ENCODE measurements around the gene CRTC2.

Gene CRTC2

DNA sequence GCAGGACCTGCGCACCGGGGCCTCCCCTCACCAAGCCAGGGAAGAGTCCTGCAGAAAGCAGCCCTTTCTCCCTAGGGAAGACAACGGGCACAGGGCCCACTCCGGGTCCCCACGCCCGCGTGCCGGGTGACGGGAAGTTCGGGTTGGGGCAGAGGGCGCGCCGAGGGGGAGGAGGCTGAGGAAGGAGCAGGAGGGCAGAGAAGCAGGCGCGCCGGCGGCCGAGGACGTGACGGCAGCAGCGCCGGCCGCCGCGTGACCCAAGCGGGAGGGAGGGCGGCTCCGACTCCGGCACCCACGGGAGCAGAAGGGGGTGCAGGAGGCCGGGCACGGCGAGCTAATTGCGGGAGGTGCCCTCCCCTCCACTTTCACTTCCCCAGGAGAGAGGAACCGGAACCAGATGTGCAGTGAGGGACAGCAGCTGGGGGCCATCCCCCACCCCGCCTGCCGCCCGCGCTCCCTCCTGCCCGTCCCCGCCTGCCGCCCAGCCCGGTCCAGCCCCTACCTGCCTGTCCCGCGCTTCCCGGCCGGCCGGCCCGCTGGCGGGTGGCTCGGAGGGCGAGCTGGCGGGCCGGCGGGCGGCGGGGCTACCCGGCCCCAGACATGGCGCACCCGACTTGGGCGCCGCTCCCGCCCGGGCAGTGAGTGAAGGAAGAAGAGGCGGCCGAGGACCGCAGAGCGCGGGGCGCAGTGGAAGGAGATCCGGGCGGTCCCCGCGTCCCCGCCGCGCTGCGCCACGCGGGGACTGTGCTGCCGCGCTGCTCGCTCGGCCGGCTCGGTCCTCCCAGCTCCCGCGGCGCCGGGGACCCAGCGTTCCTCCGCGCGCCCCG is 12.4 kb downstream of the CRTC2 start:
- DNase-seq, result peak; percentile 82

- DNase-seq, result no peak
These were observed 13.1 kb downstream of the CRTC2 start for GRCh38 chr1:153945131-153945794.

DNA sequence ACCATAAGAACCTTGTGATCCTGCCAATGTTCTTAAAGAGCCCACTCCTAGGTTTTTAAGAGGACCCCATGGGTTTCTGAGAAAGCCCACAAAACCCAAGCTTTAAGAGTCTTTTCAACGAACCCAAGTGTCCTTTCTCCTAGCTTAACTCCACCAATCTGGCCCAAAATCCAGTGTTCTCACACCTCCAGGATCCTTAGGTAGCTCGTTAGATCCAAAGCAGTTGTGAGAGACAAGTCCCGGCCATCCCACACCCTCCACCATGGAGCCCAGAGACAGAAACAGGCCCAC is 13.6 kb downstream of the CRTC2 start:
- no peak for DNase-seq

DNA sequence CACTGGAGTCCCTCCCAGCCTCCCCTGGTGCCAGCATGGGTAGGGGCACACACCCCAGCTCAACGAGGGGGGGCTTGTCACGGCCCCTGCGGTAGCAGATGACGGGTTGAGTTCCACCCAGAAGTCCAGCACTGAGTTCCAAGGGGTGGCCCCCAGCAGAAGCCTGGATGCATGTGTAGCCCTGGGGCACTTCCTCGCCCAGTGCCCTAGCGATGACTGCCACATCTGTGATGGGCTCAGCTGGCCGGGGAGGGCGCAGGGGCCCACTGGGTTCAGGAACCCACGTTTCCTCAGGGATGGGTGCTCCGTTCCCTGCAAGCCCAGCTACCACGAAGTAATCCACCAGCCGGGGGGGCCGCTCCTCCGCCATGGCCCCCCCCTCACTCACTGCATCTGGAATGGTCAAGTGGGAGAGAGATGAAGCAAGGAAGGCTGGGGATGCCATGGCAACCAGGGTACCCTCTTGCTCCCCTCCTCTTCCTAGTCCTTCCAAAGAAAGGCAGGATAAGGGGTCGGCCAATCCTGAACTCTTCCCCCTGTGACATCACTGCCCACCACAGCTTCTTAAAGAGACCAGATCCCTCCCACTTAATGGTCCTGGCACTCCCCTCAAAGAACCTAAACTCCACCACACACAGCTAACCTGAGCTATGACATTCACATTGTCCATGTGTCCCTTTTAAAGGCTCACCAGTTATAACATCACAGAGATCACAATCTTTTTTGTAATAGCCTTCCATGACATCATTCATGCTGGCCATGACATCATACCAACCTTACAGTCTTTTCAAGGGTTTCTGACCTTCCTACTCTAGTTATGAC is 14.2 kb downstream of the CRTC2 start:
- no peak for DNase-seq

- DNase-seq, result no peak
These were observed 15.5 kb downstream of the CRTC2 start for GRCh38 chr1:153942766-153943549.

- DNase-seq, result no peak
These were observed 16.3 kb downstream of the CRTC2 start for GRCh38 chr1:153941826-153942725.

DNA sequence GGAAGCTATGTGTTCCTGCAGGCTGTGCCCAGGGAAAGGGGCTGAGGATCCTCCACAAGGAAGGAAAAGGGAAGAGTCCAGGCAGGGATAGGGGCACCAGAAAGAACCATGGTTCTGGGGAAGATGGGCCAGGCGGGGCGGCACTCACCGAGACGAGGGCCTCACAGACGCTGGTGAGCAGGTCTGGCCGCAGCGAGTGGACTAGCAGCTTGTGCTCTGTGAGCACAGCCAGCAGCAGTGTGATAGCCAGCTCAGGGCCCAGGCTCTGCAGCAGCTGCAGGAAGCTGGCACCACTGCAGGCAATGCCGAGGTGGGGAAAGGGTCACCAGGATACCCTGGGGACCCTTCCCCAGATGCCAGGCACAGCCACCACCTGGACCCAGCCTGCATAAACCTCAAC is 17.7 kb downstream of the CRTC2 start:
- DNase-seq, result no peak

GRCh38 chr1:153939476-153939875 is 18.9 kb downstream of the CRTC2 start:
- no peak for DNase-seq

DNA sequence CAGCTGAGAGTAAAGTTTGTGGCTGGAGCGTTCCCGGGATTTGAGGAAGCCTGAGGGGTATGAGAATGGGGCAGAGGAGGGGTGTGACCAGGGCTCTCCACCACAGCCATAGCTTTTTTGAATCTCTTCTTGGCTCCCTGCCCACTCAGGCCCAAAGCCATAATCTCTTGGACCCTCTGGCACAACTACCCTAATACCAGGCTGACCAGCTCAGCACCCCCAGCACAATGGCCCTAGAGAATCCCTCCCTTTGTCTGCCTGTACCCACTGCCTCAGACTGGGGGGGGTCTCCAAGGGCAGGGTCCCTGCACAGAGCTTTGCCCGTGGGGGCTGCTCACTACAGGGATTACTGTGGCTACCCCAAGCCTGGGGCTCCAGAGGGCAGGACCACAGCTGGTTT is 19.4 kb downstream of the CRTC2 start:
- no peak for DNase-seq

- DNase-seq, result no peak
These were observed 21.1 kb downstream of the CRTC2 start for GRCh38 chr1:153937331-153937730.

- no peak for DNase-seq
These were observed 22.2 kb downstream of the CRTC2 start for GRCh38 chr1:153936011-153936802.

- DNase-seq, result no peak
These were observed 23.7 kb downstream of the CRTC2 start for GRCh38 chr1:153934746-153935145.

DNA sequence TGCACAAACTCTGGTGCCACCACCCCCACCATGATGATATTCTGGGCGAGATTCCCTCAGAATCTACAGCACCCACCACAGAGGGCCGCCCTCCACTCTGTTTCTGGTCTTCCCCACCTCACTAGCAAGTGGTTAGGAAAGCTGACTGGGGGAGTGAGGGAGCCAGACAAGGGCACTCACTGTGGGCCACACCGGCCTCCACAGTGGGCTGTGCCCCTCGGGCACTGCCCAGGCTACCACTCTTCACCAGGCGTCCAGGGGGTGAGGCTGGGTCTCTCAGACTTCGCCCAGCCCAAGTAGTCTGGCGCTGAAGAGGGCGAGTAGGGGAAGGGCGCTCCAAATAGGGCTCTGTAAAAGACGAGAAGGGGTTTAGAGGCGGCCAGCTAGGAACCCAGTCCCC is 24.5 kb downstream of the CRTC2 start:
- DNase-seq, result no peak

DNA sequence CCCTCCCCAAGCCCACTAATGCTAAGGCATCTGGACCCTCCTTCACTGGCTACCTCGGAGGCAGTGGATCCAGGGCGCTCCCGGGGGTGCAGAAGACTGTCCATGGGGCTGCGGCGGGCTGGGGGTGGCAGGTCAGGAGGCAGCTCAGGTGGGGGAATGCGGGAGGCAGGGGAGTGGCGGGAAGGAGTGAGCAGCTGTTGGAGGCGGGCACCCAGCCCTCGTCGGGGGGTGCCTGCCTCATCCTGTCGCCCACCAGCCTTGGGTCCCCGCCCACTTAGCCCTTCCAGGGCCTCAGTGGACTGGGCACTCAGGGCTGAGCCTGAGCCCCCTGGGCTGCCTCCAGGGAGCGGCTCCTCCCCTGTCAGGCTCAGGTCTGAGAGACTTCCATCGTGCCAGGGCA is 25.0 kb downstream of the CRTC2 start:
- no peak for DNase-seq

DNA sequence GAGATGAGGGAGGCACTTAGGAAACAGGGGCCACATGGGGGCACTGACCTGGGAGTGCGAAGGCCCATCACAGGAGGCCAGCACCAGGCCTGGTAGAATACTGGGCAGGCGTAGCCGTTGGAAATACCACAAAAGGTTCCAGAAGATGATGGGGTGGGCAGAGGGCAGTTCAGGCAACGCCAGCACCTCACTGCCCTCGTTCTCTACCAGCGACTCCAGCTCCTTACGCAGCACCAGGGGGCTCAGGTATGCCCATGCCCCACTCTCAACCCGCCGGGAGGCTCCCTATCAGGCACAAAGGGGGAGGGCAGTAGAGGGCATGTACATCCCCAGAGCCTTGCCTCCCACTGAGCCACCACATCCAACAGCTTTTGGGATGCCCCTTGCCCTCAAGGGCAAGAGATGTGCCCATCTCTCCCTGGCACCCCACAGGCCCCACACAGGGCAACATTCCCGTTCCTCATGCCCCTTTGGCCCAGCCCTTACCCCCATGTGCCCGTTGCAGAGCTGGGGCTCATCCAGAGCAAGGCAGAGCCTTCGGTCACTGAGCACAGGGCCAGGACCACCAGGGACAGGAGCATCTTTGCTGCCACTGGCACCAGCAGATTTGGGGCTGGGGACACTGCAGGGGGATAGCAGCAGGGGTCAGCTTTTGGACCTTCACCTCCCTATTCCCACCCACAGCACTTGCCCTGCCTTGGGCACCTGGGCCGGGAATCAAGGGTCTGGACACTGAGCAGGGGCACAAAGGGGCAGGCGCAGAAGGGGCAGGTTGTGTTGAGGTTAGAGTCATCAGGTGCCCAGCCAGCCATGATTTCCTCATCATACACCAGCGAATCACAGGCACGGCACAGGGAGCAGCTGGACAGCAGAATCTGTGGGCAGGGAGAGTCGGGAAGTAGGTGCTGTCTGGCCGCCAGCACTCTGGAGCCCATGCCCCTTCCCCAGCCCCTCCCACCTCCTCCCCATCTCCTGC is 26.0 kb downstream of the CRTC2 start:
- DNase-seq, result no peak

DNA sequence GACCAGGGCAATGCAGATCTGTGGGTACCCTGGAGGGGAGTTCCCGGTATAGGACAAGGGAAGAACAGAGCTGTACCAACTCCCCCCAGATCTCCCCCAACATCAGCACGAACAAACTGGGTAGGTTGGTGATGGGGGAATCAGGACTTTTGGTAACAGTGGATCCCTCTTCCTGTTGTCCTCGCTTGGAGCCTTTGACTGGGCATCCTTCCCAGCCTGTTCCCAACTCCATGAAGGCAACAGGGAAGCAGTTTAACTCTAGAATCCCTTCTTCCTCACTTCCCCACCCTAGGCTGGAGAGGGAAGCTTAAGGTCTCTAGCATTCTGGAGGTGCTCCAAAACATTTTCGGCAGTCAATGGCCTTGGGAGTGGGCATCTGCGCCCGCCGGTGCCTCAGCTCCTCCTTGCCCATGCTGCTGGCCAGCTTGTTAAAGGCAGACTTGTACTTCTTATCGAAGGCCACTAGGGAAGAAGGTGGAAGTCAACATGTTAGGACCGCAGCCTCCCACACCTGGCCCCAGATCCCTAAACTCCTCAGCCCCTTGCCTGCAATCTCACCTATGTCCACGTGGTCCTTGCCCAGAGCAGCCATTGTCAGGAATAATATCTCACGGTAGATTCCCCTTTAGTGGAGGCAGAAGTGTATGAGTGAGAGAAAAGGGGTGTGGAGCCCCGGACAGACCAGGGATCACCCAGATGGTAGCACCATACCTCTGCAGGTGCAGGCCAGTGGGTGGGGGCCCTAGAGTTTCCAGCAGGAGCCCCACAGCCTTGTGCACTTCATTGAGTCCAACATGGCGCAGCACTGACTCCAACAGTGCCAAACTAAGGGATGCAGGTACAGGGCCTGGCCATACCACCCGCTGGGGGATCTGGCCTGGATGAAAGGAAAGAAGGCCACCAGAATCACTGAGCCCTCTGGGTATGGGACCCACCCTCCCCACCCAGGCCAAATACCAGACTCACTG is 28.1 kb downstream of the CRTC2 start:
- DNase-seq, result no peak

GRCh38 chr1:153929426-153929825 is 29.0 kb downstream of the CRTC2 start:
- DNase-seq, result no peak

GRCh38 chr1:153928791-153929341 is 29.5 kb downstream of the CRTC2 start:
- DNase-seq, result no peak
